ENCODE results near the gene TACSTD2.
"Not testable (repeated sequence)": the region's sequence is repeated elsewhere in the genome, so short reads cannot be mapped to it uniquely, and the experiment has no call there.

TACSTD2 gene

GRCh38 chr1:58587667-58588066 lies 10.6 kb upstream of the TACSTD2 start:
- H3K27ac ChIP-seq = no peak overlapping the region
- TF ChIP-seq CTCF (conservative IDR thresholded peaks at IDR 0.05) = no peak

GRCh38 chr1:58586271-58586670 lies 9.2 kb upstream of the TACSTD2 start:
- H3K27ac ChIP-seq = no peak overlapping the region
- TF ChIP-seq CTCF (conservative IDR thresholded peaks at IDR 0.05) = no peak

GRCh38 chr1:58585581-58586151 lies 8.6 kb upstream of the TACSTD2 start:
- no peak overlapping the region for H3K27ac ChIP-seq
- no peak for TF ChIP-seq CTCF (conservative IDR thresholded peaks at IDR 0.05)

- no peak overlapping the region for H3K27ac ChIP-seq
- no peak for TF ChIP-seq CTCF (conservative IDR thresholded peaks at IDR 0.05)
Measured at GRCh38 chr1:58585166-58585565, 8.1 kb upstream of the TACSTD2 start.

- H3K27ac ChIP-seq = no peak overlapping the region
- no peak for TF ChIP-seq CTCF (conservative IDR thresholded peaks at IDR 0.05)
Measured at GRCh38 chr1:58584082-58584895, 7.2 kb upstream of the TACSTD2 start.

GRCh38 chr1:58583496-58583895 lies 6.4 kb upstream of the TACSTD2 start:
- no peak overlapping the region for H3K27ac ChIP-seq
- TF ChIP-seq CTCF (conservative IDR thresholded peaks at IDR 0.05) = no peak

- H3K27ac ChIP-seq = not testable (repeated sequence)
Measured at GRCh38 chr1:58582143-58582542, 5.1 kb upstream of the TACSTD2 start.

- no peak overlapping the region for H3K27ac ChIP-seq
- no peak for TF ChIP-seq CTCF (conservative IDR thresholded peaks at IDR 0.05)
Measured at GRCh38 chr1:58581641-58582040, 4.6 kb upstream of the TACSTD2 start.
